ENCODE measurements around the gene DIP2C. TPM values are rescaled to one million over a fixed set of nuclear protein-coding genes. Genes with fewer than 3 reads are reported as not detected.

DIP2C gene
- polyA plus RNA-seq, 4 donors: 3.1 to 13.3 (median 4.7) TPM

DNA sequence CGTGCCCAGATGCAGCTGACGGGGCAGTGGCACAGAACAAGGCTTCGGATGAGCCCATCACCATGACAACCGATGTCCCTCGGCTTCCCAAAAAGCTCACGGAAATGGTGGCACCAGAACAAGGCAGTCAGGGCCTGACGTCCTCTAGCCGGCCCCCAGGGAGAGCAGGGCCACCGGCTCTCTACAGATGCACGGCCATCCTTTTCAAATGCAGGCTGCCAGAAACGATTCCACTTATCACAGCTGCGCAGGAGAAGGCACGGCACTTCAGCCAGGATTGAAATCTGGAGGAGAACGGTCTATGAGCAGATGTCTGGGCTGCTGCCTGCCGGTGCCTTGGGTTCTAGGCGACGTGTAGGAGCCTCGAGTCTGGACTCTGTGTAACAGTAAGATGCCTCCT lies 330.4 kb downstream of the DIP2C start:
- Histone ChIP-seq H3K9me3 (ENCODE audit: control insufficient read depth in 2 of 2, insufficient read depth in 1 of 2, low read depth in 1 of 2, low read length in 1 of 2) (peaks cover 0 to 3% of the 10 kb centered on the region in 2 donors), H3K27ac (ENCODE audit: low read depth in 1 of 3, low read length in 2 of 3) (no peak overlapping the region), H3K4me3 (ENCODE audit: low read depth in 1 of 3, low read length in 3 of 3) (no peak overlapping the region), H3K36me3 (ENCODE audit: control insufficient read depth in 3 of 3, insufficient read depth in 2 of 3, low read depth in 1 of 3, low read length in 3 of 3) (peaks cover 0 to 76% (median 2%) of the 10 kb centered on the region in 3 donors), H3K27me3 (ENCODE audit: control insufficient read depth in 3 of 3, insufficient read depth in 3 of 3, low read length in 3 of 3) (no peaks in the 10 kb centered on the region), H3K4me1 (ENCODE audit: control insufficient read depth in 3 of 3, insufficient read depth in 2 of 3, low read depth in 1 of 3, low read length in 2 of 3) (peaks cover 0 to 26% (median 0%) of the 10 kb centered on the region in 3 donors)
- FAIRE-seq (no peak), DNase-seq (no peak)
- 91 to 96% (median 92%) methylated on average over 18 of the region's 18 CpGs for WGBS, 3 donors

DNA sequence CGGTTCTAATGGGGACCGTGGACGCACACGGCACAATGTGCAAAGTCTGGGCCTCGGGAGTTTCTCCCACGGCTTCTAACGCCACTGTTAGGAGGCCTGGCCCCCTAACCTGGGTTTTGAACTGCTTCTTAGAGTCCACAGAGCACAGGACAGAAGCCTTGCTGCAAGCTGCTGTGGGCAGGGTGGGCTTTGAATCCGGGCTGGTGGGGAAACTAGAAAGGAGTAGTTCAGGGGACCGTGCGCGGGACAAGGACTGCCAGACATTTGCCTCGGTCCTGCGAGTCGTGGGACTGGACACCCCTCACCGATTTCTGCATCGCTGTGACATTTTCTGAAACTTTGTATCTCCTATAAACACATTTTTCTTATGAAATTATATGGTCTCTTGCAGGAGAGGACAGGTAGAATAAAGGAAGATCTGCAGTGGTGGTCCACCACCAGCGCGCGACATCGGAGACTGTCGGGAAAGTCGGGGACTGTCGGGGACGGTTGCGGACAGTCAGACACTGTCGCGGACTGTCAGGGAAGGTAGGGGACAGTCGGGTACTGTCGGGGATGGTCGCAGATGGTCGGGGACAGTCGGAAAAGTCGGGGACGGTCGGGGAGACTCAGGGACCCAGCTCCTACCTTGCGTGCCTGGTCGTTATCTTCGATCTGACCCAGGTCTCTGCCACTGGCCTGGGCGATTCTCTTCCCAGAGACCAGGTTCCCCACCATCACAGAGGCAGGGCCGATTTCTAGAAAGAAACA lies 332.1 kb downstream of the DIP2C start:
- Histone ChIP-seq H3K4me3 (ENCODE audit: low read depth in 1 of 3, low read length in 3 of 3) (no peak overlapping the region), H3K4me1 (ENCODE audit: control insufficient read depth in 3 of 3, insufficient read depth in 2 of 3, low read depth in 1 of 3, low read length in 2 of 3) (peaks cover 0 to 22% (median 0%) of the 10 kb centered on the region in 3 donors), H3K36me3 (ENCODE audit: control insufficient read depth in 3 of 3, insufficient read depth in 2 of 3, low read depth in 1 of 3, low read length in 3 of 3) (peaks cover 0 to 82% (median 2%) of the 10 kb centered on the region in 3 donors), H3K27ac (ENCODE audit: low read depth in 1 of 3, low read length in 2 of 3) (no peak overlapping the region), H3K9me3 (ENCODE audit: control insufficient read depth in 2 of 2, insufficient read depth in 1 of 2, low read depth in 1 of 2, low read length in 1 of 2) (no peaks in the 10 kb centered on the region), H3K27me3 (ENCODE audit: control insufficient read depth in 3 of 3, insufficient read depth in 3 of 3, low read length in 3 of 3) (no peaks in the 10 kb centered on the region)
- DNase-seq (no peak), FAIRE-seq (no peak)
- 94 to 96% (median 94%) methylated on average over 40 of the region's 40 CpGs for WGBS, 3 donors

DNA sequence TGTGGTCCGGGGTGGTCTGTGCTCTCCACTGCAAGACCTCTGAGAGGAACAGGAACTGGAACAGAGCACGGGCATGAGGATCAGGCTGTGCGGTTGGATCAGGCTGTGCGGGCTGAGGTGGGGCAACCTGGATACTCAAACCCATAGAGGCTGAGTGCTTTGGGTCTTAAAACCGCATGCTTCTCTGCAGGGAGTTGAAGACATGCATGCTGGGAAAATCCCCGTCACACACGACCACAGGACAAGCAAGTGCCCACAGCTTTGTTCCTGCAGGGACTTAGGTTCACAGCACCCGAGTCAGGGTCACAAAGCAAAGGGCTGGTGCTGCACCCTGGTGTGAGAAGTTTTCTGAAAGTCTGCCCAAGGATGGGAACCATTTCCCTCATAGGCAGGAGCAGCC lies 333.0 kb downstream of the DIP2C start:
- Histone ChIP-seq H3K4me1 (ENCODE audit: control insufficient read depth in 3 of 3, insufficient read depth in 2 of 3, low read depth in 1 of 3, low read length in 2 of 3) (peaks cover 0 to 17% (median 0%) of the 10 kb centered on the region in 3 donors), H3K27ac (ENCODE audit: low read depth in 1 of 3, low read length in 2 of 3) (no peak overlapping the region), H3K36me3 (ENCODE audit: control insufficient read depth in 3 of 3, insufficient read depth in 2 of 3, low read depth in 1 of 3, low read length in 3 of 3) (peaks cover 0 to 81% (median 0%) of the 10 kb centered on the region in 3 donors), H3K9me3 (ENCODE audit: control insufficient read depth in 2 of 2, insufficient read depth in 1 of 2, low read depth in 1 of 2, low read length in 1 of 2) (no peaks in the 10 kb centered on the region), H3K4me3 (ENCODE audit: low read depth in 1 of 3, low read length in 3 of 3) (no peak overlapping the region), H3K27me3 (ENCODE audit: control insufficient read depth in 3 of 3, insufficient read depth in 3 of 3, low read length in 3 of 3) (no peaks in the 10 kb centered on the region)
- FAIRE-seq (no peak), DNase-seq (no peak)
- 84 to 88% (median 84%) methylated on average over 8 of the region's 8 CpGs for WGBS, 3 donors

DNA sequence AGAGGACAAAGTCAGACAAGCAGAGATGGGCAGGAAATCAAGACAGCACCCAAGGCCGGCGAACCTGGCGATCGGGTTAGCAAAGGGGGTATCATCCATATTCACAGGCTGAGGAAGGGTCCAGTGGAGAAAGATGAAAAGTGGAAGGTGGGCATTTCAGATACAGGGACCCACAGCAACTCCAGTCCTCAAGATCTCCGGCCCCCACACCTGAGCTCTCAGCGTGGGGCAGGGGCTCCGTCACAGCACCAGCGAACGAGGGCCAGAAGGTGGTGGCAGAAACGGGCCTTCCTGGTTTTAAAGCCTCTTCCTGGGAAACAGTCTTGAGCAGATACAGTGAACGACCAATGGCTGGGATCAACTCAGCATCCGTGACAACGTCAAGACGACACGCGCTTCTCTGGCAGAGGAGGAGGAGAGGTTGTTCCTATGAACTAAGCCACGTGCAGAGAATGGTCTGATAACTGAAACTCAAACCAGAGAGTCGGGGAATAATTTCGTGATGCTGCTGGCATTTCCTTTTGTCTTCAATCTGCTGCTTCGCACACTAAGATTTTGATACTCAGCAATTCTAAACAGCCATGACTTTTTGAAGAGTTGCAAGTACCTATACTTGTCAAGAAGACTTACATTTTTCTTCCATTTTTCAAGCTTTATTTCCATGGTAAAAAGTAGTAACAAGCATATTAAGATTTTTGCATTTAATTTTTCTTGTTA lies 334.4 kb downstream of the DIP2C start:
- DNase-seq (no peak), FAIRE-seq (no peak)
- H3K27ac ChIP-seq (ENCODE audit: low read depth in 1 of 3, low read length in 2 of 3): no peak overlapping the region
- H3K4me3 ChIP-seq (ENCODE audit: low read depth in 1 of 3, low read length in 3 of 3): no peak overlapping the region
- peaks cover 0 to 5% (median 0%) of the 10 kb centered on the region in 3 donors for H3K4me1 ChIP-seq (ENCODE audit: control insufficient read depth in 3 of 3, insufficient read depth in 2 of 3, low read depth in 1 of 3, low read length in 2 of 3)
- H3K36me3 ChIP-seq (ENCODE audit: control insufficient read depth in 3 of 3, insufficient read depth in 2 of 3, low read depth in 1 of 3, low read length in 3 of 3): peaks cover 0 to 82% (median 0%) of the 10 kb centered on the region in 3 donors
- H3K27me3 ChIP-seq (ENCODE audit: control insufficient read depth in 3 of 3, insufficient read depth in 3 of 3, low read length in 3 of 3): no peaks in the 10 kb centered on the region
- no peaks in the 10 kb centered on the region for H3K9me3 ChIP-seq (ENCODE audit: control insufficient read depth in 2 of 2, insufficient read depth in 1 of 2, low read depth in 1 of 2, low read length in 1 of 2)
- 92 to 93% (median 92%) methylated on average over 20 of the region's 20 CpGs for WGBS, 3 donors

DNA sequence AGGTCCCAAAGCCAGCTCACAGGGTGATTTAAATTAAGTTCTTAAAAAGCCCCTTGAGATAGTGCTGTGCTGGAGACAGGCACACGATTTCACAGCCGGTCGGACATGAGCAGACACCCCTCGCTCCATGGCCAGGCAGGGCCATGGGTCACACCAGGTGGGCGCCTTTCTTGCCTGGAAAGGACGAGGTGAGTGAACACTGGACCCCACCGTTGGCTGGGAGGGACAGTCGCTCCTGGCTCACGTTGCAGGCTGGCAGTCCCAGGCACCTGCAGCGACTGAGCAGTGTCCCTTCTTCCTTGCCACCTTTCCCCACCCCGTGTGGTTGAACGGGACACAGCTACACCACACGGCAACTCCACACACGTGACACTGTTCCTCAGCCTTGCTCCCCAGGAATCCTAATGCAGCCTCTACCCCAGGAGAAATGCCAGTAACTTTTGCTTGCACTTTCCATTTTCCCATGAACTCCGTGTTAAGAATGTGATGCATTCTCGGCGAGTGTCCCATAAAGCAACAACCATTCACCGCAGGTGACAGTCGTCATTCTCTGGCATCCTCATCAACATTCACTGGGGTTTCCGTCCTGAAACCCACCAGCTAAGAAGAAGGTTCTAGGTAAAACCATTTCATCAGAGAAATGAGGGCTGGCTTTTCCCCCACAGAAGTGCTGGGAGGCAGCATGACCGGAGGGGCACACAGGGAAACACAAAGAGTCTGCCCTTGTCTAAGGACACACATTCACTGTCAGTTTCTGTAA lies 336.8 kb downstream of the DIP2C start:
- Histone ChIP-seq H3K4me1 (ENCODE audit: control insufficient read depth in 3 of 3, insufficient read depth in 2 of 3, low read depth in 1 of 3, low read length in 2 of 3) (no peaks in the 10 kb centered on the region), H3K9me3 (ENCODE audit: control insufficient read depth in 2 of 2, insufficient read depth in 1 of 2, low read depth in 1 of 2, low read length in 1 of 2) (peaks cover 0 to 7% of the 10 kb centered on the region in 2 donors), H3K4me3 (ENCODE audit: low read depth in 1 of 3, low read length in 3 of 3) (no peak overlapping the region), H3K27ac (ENCODE audit: low read depth in 1 of 3, low read length in 2 of 3) (no peak overlapping the region), H3K27me3 (ENCODE audit: control insufficient read depth in 3 of 3, insufficient read depth in 3 of 3, low read length in 3 of 3) (no peaks in the 10 kb centered on the region), H3K36me3 (ENCODE audit: control insufficient read depth in 3 of 3, insufficient read depth in 2 of 3, low read depth in 1 of 3, low read length in 3 of 3) (peaks cover 0 to 82% (median 5%) of the 10 kb centered on the region in 3 donors)
- no peak for FAIRE-seq
- DNase-seq: no peak
- WGBS, 3 donors: 87 to 95% (median 89%) methylated on average over 21 of the region's 21 CpGs

DNA sequence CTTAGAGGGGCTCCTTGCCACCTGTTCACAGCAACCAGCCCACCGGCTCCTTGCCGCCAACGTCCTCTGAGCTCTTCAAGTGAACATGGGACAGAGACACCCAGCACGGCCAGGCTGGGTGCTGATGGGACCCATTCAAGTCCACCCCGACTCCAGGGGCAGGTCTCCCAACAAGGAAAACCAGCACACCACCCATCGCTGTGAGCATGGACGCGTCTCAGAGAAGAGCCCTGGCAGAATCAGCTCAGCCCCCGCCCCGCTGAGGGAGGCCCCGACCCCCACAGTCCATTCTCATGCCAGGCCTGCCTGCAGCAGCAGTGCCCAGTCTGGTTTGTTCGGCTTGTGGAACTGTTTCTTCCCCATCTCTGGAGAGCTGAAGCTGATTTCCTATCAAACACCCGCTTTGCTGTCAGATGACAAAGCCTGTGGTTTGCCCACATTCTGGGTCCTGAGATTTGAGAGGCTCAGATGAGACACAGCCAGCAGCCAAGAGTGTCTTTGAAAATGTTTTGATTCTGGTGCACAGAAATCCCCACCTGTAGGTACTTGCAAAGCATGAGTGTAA lies 337.6 kb downstream of the DIP2C start:
- no peaks in the 10 kb centered on the region for H3K4me1 ChIP-seq (ENCODE audit: control insufficient read depth in 3 of 3, insufficient read depth in 2 of 3, low read depth in 1 of 3, low read length in 2 of 3)
- no peak overlapping the region for H3K27ac ChIP-seq (ENCODE audit: low read depth in 1 of 3, low read length in 2 of 3)
- no peak overlapping the region for H3K4me3 ChIP-seq (ENCODE audit: low read depth in 1 of 3, low read length in 3 of 3)
- no peak for DNase-seq
- 90 to 95% (median 90%) methylated on average over 13 of the region's 13 CpGs for WGBS, 3 donors
- peaks cover 0 to 10% of the 10 kb centered on the region in 2 donors for H3K9me3 ChIP-seq (ENCODE audit: control insufficient read depth in 2 of 2, insufficient read depth in 1 of 2, low read depth in 1 of 2, low read length in 1 of 2)
- FAIRE-seq: no peak
- H3K36me3 ChIP-seq (ENCODE audit: control insufficient read depth in 3 of 3, insufficient read depth in 2 of 3, low read depth in 1 of 3, low read length in 3 of 3): peaks cover 0 to 75% (median 5%) of the 10 kb centered on the region in 3 donors
- H3K27me3 ChIP-seq (ENCODE audit: control insufficient read depth in 3 of 3, insufficient read depth in 3 of 3, low read length in 3 of 3): no peaks in the 10 kb centered on the region

DNA sequence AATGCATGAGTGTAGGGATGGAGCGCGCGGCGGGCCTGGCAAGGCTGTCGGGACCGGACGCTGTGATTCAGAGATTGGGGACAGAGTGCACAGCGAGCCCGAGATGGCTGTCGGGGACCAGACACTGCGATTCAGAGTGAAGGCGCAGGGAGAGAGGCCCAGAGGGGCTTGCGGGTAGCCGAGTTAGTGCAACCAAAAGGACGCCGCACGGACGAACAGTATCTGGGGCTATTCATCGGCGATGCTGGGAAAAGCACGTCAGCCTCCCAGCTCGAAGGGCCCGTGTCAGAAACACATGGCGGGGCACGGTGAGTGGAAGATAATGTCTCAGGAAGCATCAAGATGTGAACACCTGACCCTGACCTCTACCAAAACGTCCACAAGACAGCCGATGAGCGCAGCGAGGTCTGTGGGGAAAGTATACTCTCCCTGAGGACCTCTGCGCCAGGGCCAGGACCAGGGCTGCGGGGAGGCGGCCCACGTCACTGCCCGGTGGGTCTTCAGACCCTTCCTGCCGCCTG lies 338.4 kb downstream of the DIP2C start:
- 92 to 95% (median 95%) methylated on average over 34 to 35 of the region's 35 CpGs for WGBS, 3 donors
- Histone ChIP-seq H3K27ac (ENCODE audit: low read depth in 1 of 3, low read length in 2 of 3) (no peak overlapping the region), H3K4me1 (ENCODE audit: control insufficient read depth in 3 of 3, insufficient read depth in 2 of 3, low read depth in 1 of 3, low read length in 2 of 3) (no peaks in the 10 kb centered on the region), H3K9me3 (ENCODE audit: control insufficient read depth in 2 of 2, insufficient read depth in 1 of 2, low read depth in 1 of 2, low read length in 1 of 2) (peaks cover 0 to 10% of the 10 kb centered on the region in 2 donors), H3K36me3 (ENCODE audit: control insufficient read depth in 3 of 3, insufficient read depth in 2 of 3, low read depth in 1 of 3, low read length in 3 of 3) (peaks cover 0 to 68% (median 5%) of the 10 kb centered on the region in 3 donors), H3K27me3 (ENCODE audit: control insufficient read depth in 3 of 3, insufficient read depth in 3 of 3, low read length in 3 of 3) (no peaks in the 10 kb centered on the region), H3K4me3 (ENCODE audit: low read depth in 1 of 3, low read length in 3 of 3) (no peak overlapping the region)
- no peak for DNase-seq
- no peak for FAIRE-seq

DNA sequence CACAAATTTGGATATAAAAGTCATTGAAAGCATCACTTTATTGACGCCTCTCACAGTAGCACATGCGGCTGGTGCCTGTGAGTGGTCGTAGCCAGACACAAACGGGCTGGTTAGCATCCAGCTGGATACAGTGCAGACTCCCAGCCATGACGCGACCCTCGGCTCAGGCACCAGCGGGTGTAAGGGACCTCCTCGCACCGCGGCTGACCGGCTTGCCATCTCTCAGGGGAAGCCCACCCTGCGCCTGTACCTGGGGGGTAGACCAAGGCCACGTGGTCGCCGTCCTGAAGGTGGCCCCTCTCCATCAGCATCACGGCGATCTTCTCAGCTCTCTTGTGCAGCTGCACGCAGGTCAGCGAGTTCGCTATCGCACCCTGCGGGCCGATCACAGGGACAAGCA lies 340.4 kb downstream of the DIP2C start:
- Histone ChIP-seq H3K36me3 (ENCODE audit: control insufficient read depth in 3 of 3, insufficient read depth in 2 of 3, low read depth in 1 of 3, low read length in 3 of 3) (peaks cover 0 to 61% (median 5%) of the 10 kb centered on the region in 3 donors), H3K9me3 (ENCODE audit: control insufficient read depth in 2 of 2, insufficient read depth in 1 of 2, low read depth in 1 of 2, low read length in 1 of 2) (peaks cover 0 to 10% of the 10 kb centered on the region in 2 donors), H3K27ac (ENCODE audit: low read depth in 1 of 3, low read length in 2 of 3) (no peak overlapping the region), H3K4me1 (ENCODE audit: control insufficient read depth in 3 of 3, insufficient read depth in 2 of 3, low read depth in 1 of 3, low read length in 2 of 3) (no peaks in the 10 kb centered on the region), H3K4me3 (ENCODE audit: low read depth in 1 of 3, low read length in 3 of 3) (no peak overlapping the region), H3K27me3 (ENCODE audit: control insufficient read depth in 3 of 3, insufficient read depth in 3 of 3, low read length in 3 of 3) (no peaks in the 10 kb centered on the region)
- FAIRE-seq (no peak), DNase-seq (no peak)
- WGBS, 3 donors: 95 to 97% (median 96%) methylated on average over 24 of the region's 24 CpGs

Measured in small intestine (tissue), 7 donors.